HG02759 (cell line): ENCODE results near the gene TBXAS1.

Experiments used
- ATAC-seq: cut with Tn5 transposase; IDR thresholded peaks from one replicate; pipeline ENCODE4 v1.9.1; 2021; ENCODE audit warnings: mild to moderate bottlenecking, moderate library complexity; ENCODE audit not compliant: unreplicated experiment

The TBXAS1 gene

GRCh38 chr7:139993592-139993991 is 164.5 kb downstream of the TBXAS1 start:
- ATAC-seq = no peak

GRCh38 chr7:139994356-139994755 is 165.3 kb downstream of the TBXAS1 start:
- no peak for ATAC-seq

- no peak for ATAC-seq
These were observed 166.2 kb downstream of the TBXAS1 start for GRCh38 chr7:139995017-139995915.

DNA sequence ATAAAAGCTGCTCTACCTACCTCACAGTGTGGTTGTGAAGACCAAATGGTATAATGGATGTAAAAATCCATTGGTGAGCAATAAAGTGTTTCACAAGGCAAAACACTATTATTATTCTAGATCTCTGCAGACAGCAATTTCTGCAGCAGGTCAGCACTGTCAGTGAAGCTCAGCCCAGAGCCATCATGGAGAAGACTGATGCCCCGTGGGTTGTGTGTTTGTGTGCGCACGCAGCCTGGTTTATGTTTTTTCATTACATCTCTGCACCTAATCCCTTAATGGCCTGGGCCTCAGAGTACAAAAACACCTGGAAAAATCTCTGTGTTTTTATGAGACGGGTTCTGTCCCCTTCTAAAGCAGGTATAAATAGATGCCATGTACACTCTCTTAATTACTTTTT is 169.5 kb downstream of the TBXAS1 start:
- no peak for ATAC-seq

- no peak for ATAC-seq
These were observed 170.5 kb downstream of the TBXAS1 start for GRCh38 chr7:139999516-139999915.

DNA sequence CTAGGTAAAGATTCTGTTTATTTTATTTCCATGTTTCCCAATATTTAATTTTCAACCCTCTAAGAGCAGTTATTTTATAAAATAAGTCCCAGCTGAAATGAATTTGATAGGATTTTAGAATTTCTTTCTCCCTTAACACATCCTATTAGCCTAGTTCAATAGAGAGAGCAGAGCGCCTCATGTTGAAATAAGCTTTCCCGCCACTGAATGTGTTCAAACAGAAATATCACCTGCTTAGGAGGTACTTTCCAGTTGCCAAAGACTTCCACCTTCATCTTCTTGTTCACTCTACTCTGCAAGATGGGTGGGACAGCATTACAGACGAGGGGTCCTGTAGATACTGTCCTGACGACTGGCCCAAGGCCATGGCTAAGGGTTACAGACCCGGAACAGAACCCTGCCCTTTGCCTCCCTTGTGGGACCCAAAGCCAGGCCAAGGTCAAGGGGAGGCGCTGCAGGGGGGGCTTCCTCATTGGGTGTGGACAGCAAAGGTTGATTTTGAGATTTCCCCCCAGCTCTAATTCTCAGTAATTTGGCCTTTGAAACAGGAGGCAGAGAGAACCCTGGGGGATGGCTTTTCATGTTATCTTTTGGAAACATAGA is 171.7 kb downstream of the TBXAS1 start:
- no peak for ATAC-seq

DNA sequence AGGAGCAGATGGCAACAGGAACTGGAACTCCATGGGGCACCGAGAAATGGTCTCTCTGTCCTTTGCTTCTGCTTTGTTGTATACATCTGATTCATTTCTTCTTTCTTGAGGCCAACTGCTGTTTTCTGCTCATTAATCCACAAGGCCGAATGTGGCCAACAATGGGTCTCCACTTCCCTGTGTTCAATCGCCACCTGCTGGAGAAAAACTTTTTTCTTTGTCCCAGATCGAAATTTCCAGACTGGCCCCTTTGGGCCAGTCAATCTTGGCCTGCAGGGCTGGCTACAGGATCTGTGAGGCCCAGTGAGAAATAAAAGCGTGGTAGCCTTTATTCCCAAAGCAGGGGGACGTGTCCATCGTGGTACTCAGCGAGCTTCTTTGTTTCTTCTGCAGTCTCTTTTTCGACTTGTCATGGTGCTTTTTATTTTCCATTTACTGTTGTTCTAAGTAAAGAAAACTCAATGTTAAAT is 174.9 kb downstream of the TBXAS1 start:
- ATAC-seq = no peak

- no peak for ATAC-seq
These were observed 175.6 kb downstream of the TBXAS1 start for GRCh38 chr7:140004672-140005071.

- ATAC-seq = no peak
These were observed 176.3 kb downstream of the TBXAS1 start for GRCh38 chr7:140005341-140005740.

DNA sequence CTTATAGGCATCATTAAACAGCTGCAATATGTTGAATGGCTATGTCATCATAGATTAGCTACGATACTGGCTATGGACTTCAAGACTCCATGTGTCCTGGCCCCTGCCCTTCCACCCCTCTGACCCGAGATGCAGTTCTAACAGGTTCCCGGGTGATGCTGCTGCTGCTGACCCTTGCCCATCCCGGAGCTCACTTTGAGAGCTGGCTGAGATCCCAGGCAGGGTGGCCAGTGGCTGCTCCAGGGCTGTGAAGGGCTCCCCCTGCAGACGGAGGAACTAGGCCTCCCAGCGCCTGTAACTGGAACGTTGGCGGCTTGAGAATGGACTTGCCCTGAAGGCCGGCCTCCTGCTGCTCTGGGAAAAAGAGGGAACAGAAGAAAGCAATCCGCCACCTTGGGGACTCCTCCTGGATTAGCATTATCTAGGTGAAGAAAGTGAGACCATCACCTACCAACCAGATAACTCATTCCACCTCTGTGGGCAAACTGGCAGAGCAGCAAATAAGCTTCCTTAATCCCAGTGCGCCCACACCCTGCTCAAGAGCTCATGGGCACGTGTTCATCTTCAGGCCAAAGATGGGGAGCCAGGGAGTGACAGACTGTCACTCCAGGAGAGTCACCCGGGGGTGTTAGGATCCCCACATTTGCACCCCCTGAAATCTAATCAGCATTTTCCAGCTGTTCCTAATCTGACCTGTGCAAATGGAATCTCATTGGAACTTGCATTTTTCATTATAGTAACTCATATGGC is 176.9 kb downstream of the TBXAS1 start:
- no peak for ATAC-seq

DNA sequence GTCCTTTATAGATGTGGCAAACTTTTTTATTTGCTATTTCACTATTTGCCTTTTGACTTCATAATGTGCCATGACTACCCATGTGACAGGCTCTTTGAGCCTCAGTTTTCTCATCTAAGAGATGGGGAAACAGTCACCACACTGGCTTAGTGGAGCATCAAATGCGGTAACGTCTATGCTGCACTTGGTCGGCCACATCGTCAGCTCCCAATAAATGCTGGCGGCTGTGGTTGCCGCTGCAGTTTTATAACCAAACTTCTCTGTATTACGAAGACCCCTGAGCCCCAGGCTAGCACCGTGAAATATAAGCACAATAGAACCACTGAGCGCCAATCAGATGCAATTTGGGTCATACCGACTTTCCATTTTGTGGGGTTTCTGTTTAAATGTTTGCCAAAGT is 177.5 kb downstream of the TBXAS1 start:
- ATAC-seq = no peak

- no peak for ATAC-seq
These were observed 178.1 kb downstream of the TBXAS1 start for GRCh38 chr7:140007051-140007690.

DNA sequence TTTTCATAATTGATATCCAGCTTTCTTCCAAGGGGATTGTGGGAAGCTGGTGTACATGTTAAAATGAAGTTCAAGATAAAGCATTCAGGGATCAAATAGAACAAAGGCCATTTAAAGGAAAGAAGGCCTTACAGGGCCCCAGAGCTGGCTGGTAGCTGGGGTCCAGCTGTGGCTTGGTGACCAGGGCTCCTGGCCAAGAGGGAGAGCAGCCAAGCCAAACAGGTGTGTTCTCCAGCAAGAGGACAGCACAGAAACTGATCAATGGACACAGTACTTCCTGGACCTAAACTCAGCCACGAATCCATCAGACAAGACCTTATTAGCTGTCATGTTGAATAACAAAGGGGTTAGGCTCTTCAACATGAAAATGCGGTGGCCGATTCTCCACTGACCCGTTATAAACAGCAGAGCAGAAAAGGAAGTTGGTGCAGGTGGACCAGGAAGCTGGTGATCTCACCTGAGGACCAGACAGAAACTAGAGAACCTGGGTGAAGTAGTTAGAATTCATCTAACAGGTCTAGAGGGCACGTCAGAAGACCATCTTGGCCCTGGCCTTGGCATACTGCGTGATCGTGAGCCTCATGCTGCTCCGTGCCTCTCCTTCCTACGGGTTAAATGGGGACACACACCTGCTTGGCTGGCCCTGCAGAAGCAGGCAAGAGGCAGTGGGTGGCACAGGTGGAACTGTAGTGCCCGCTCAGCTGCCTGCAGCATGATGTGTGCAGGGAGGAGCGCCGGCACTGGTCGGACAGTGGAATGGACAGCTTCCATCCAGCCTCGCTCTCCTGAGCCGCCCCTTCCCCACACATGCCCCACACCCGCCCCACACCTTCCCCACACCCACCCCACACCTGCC is 179.9 kb downstream of the TBXAS1 start:
- no peak for ATAC-seq

- no peak for ATAC-seq
These were observed 180.7 kb downstream of the TBXAS1 start for GRCh38 chr7:140009735-140010134.

- ATAC-seq = no peak
These were observed 181.3 kb downstream of the TBXAS1 start for GRCh38 chr7:140010194-140010895.

DNA sequence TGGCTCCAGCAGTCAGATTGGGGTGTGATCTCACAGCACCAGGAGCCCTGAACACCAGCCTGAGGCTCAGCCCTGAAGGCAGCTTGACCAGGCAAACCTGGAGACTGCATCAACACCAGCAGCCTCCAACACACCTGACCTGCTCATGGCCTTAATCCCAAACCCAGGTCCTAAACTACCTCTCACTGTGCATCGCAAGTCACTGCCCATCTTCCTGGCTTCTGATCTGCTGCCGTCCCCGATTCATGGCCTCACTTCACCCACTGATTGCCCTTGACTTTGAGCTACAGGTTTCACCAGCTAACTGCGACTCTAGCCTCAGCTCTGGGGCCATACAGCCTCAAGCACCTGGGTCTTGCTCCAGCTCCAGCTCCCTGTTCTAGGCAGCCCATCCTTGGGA is 184.6 kb downstream of the TBXAS1 start:
- ATAC-seq = no peak

DNA sequence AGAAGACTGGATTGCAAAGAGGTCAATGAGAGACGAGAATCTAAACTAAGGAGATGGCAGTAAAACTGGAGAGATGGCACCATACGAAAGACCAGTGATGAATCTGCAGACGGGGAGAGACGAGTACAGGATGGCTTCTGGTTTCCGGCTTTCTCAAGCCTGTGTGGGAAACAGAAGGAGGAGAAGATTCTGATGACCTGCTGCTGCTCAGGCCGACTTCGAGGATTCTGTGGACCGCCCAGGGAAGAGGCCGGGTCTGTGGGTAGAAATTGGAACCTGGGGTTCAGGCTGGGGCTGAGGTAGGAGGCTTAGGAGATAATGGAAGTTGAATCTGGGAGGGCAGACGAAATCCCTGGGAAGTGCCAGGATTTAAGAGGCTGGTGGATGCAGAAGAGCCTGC is 185.1 kb downstream of the TBXAS1 start:
- ATAC-seq = no peak

- ATAC-seq = no peak
These were observed 186.5 kb downstream of the TBXAS1 start for GRCh38 chr7:140015471-140015970.

DNA sequence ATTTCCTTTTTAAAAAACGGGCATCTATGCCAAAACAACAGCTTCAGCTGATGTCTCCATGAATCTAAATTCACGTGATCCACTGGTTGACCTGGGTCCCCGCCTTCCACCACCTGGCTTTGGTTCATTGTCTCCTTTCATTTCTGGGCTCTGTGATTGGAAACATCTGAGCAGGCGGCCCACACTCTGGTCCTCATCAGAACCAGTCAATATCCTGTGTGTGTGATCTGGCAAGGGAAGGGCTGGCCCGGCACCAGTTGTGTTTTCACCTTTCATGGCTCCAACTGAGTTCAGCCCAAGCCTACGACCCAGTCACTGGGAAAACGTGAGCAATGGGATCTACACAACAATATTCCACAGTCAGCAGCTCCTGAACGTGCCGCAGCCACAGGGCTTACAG is 187.5 kb downstream of the TBXAS1 start:
- ATAC-seq = no peak
